Neural progenitor cell (in vitro differentiated cells): ENCODE results near the gene LIN54.

Source experiments
- EZH2 ChIP-seq: fragments of 200-600 bp; sonication (generic); IDR thresholded peaks from 2 replicates; pipeline ENCODE4 v1.6.1; 2017; ENCODE audit warnings: antibody characterized with exemption, mild to moderate bottlenecking, moderate library complexity
- EZH2phosphoT487 ChIP-seq: fragments of 200-600 bp; sonication (generic); IDR thresholded peaks from 2 replicates; pipeline ENCODE4 v1.6.1; 2017; ENCODE audit warnings: antibody characterized with exemption
- TF ChIP-seq, protein P1 (sequence below): fragments of 200-600 bp; sonication (generic); IDR thresholded peaks from 2 replicates; pipeline ENCODE4 v1.5.1; 2017; ENCODE audit warnings: antibody characterized with exemption, mild to moderate bottlenecking

DNA sequence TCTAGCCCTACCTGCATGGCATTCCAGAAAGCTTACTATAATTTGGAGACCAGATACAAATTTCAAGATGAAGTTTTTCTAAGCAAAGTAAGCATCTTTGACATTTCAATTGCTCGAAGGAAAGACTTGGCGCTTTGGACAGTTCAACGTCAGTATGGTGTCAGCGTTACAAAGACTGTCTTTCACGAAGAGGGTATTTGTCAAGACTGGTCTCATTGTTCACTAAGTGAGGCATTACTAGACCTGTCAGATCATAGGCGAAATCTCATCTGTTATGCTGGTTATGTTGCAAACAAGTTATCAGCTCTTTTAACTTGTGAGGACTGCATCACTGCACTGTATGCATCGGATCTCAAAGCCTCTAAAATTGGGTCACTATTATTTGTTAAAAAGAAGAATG, 92.5 kb downstream of the LIN54 start:
- TF ChIP-seq, protein P1, sequence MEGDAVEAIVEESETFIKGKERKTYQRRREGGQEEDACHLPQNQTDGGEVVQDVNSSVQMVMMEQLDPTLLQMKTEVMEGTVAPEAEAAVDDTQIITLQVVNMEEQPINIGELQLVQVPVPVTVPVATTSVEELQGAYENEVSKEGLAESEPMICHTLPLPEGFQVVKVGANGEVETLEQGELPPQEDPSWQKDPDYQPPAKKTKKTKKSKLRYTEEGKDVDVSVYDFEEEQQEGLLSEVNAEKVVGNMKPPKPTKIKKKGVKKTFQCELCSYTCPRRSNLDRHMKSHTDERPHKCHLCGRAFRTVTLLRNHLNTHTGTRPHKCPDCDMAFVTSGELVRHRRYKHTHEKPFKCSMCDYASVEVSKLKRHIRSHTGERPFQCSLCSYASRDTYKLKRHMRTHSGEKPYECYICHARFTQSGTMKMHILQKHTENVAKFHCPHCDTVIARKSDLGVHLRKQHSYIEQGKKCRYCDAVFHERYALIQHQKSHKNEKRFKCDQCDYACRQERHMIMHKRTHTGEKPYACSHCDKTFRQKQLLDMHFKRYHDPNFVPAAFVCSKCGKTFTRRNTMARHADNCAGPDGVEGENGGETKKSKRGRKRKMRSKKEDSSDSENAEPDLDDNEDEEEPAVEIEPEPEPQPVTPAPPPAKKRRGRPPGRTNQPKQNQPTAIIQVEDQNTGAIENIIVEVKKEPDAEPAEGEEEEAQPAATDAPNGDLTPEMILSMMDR = no peak
- TF ChIP-seq EZH2phosphoT487 (no peak), EZH2 (no peak)
